Gastroesophageal sphincter (tissue), 4 donors: Measurements from ENCODE around the gene LRRC3C. TPM values are rescaled to one million over a fixed set of nuclear protein-coding genes. Genes with fewer than 3 reads are reported as not detected.

Experiments
- ATAC-seq: fragments of 150-250 bp; one replicate; pipeline ENCODE4 v1.9.1; 2016; ENCODE audit warnings: mild to moderate bottlenecking, moderate library complexity
- H3K27ac ChIP-seq, 4 donors: fragments of 200-600 bp; sonication (generic) in 3 of 4; 1 replicate in 3 of 4; 2 replicates in 1 of 4; pipeline ENCODE4 v1.5.1; 2016 to 2019
- H3K27me3 ChIP-seq: fragments of 200-600 bp; sonication (generic); one replicate; pipeline ENCODE4 v1.5.1; 2019
- H3K36me3 ChIP-seq, 2 donors: fragments of 200-600 bp; sonication (generic); one replicate each; pipeline ENCODE4 v1.5.1; 2019; ENCODE audit warnings: control low read depth in 1 of 2
- H3K4me1 ChIP-seq, 3 donors: fragments of 200-600 bp; sonication (generic); 1 replicate in 2 of 3; 2 replicates in 1 of 3; pipeline ENCODE4 v1.5.1; 2016 to 2019; ENCODE audit warnings: control low read depth in 2 of 3
- H3K4me3 ChIP-seq, 2 donors: fragments of 200-600 bp; sonication (generic); one replicate each; pipeline ENCODE4 v1.5.1; 2019; ENCODE audit warnings: mild to moderate bottlenecking in 1 of 2, moderate library complexity in 1 of 2
- H3K9me3 ChIP-seq, 3 donors: fragments of 200-600 bp; sonication (generic); one replicate each; pipeline ENCODE4 v1.5.1; 2017 to 2019; ENCODE audit warnings: control low read depth in 2 of 3
- EP300 ChIP-seq: sonication (generic); formaldehyde crosslinking; IDR thresholded peaks from one replicate; pipeline ENCODE4 v1.6.1; 2017; ENCODE audit warnings: antibody characterized with exemption, mild to moderate bottlenecking
- POLR2A ChIP-seq, 2 donors: fragments of 450-650 bp; IDR thresholded peaks; one replicate each; pipeline ENCODE4 v1.6.1; 2017; ENCODE audit warnings: antibody characterized with exemption in 2 of 2, mild to moderate bottlenecking in 2 of 2, moderate library complexity in 1 of 2
- POLR2AphosphoS5 ChIP-seq: sonication (generic); formaldehyde crosslinking; IDR thresholded peaks from one replicate; pipeline ENCODE4 v1.6.1; 2017; ENCODE audit warnings: antibody characterized with exemption
- WGBS, 2 donors: methylation state at CpG; one replicate each; pipeline ENCODE4 v1.1.5; 2018; ENCODE audit warnings: low coverage in 1 of 2; 5-methylcytosine and 5-hydroxymethylcytosine counted together
- total RNA-seq, 4 donors: library from RNA; depleted of rRNA; stranded (reverse); fragments of >200 nt; gene quantifications; one replicate each; pipeline ENCODE4 v1.1.0, GENCODE V29; 2016
- TF ChIP-seq, protein P1 (sequence below), 4 experiments: fragments of 200-600 bp in 2 of 4; fragments of 450-650 bp in 2 of 4; sonication (generic) in 1 of 4; IDR thresholded peaks; one replicate each; pipeline ENCODE4 v1.5.1; 2017 to 2019; ENCODE audit warnings: antibody characterized with exemption in 4 of 4, mild to moderate bottlenecking in 2 of 4, moderate library complexity in 2 of 4

The LRRC3C gene
- total RNA-seq, 4 donors from 2014 or later = 1.1 TPM; not detected in 3

DNA sequence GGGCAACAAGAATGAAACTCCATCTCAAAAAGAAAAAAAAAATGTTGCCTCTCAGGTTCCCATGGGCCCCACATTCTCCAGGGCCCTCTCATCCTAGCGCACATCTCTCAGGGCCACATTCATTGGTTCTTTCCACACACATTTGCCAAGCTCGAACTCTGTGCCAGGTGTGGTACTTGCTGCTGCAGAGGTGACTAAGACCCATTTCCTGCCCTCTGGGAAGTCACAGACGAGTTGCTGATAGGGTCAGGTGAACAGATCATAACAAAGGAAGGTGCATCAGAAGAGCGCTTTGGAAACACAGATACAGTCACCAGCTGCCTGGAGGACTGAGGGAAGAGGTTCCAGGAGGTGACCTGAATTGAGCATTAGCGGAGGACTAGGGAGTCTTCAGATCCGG, 36.3 kb downstream of the LRRC3C start:
- TF ChIP-seq POLR2A (IDR thresholded peaks at IDR 0.05) = no peak
- TF ChIP-seq EP300 = no peak
- TF ChIP-seq, protein P1, sequence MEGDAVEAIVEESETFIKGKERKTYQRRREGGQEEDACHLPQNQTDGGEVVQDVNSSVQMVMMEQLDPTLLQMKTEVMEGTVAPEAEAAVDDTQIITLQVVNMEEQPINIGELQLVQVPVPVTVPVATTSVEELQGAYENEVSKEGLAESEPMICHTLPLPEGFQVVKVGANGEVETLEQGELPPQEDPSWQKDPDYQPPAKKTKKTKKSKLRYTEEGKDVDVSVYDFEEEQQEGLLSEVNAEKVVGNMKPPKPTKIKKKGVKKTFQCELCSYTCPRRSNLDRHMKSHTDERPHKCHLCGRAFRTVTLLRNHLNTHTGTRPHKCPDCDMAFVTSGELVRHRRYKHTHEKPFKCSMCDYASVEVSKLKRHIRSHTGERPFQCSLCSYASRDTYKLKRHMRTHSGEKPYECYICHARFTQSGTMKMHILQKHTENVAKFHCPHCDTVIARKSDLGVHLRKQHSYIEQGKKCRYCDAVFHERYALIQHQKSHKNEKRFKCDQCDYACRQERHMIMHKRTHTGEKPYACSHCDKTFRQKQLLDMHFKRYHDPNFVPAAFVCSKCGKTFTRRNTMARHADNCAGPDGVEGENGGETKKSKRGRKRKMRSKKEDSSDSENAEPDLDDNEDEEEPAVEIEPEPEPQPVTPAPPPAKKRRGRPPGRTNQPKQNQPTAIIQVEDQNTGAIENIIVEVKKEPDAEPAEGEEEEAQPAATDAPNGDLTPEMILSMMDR (IDR thresholded peaks at IDR 0.05) = no peak
- no peak for TF ChIP-seq POLR2AphosphoS5
- Histone ChIP-seq H3K9me3 (no peaks in the 10 kb centered on the region), H3K4me1 (peaks cover 0 to 6% (median 0%) of the 10 kb centered on the region in 3 donors), H3K4me3 (no peak overlapping the region), H3K27me3 (peaks cover 38% of the 10 kb centered on the region), H3K36me3 (no peaks in the 10 kb centered on the region), H3K27ac (no peak overlapping the region)
- 71 to 79% methylated on average over 2 to 5 of the region's 6 CpGs for WGBS, 2 donors
- ATAC-seq = no peak

DNA sequence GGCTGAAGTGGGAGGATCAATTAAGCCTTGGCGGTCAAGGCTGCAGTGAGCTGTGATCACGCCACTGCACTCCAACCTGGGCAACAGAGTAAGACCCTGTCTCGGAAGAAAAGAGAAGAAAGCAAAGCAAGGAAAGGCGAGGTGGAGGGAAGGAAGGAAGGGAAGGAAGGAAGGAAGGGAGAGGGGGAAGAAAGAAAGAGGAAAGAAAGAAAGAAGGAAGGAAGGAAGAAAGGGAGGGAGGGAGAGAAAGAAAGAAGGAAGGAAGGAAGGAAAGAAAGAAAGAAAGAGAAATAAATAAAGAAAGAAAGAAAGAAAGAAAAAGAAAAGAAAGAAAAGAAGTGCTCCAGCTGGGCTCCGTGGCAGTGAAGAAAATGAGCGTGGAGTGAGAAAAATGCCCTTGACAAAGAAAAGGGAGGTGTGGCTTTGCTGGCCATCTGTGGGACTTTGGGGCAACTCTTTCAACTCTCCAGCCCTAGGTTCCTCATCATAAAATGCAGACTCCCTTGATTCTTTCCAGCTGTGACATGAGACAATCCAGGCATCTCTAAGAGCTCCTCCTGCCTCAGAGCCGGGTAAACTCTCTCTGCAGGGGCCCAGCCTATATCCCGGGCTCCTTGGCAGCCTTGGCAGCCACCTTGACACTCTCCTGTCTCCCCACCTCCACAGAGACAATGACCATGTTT, 37.6 kb downstream of the LRRC3C start:
- ATAC-seq = no peak
- no peak for TF ChIP-seq POLR2A (IDR thresholded peaks at IDR 0.05)
- no peak for TF ChIP-seq EP300
- no peak for TF ChIP-seq POLR2AphosphoS5
- TF ChIP-seq, protein P1 (IDR thresholded peaks at IDR 0.05) = no peak
- Histone ChIP-seq H3K27me3 (peaks cover 51% of the 10 kb centered on the region), H3K4me3 (no peak overlapping the region), H3K4me1 (no peaks in the 10 kb centered on the region), H3K27ac (no peak overlapping the region), H3K36me3 (no peaks in the 10 kb centered on the region), H3K9me3 (no peaks in the 10 kb centered on the region)
- 42 to 57% methylated on average over 2 to 7 of the region's 8 CpGs for WGBS, 2 donors

GRCh38 chr17:39966771-39967170, 39.2 kb downstream of the LRRC3C start:
- TF ChIP-seq EP300 = no peak
- no peak for TF ChIP-seq POLR2A (IDR thresholded peaks at IDR 0.05)
- TF ChIP-seq, protein P1 (IDR thresholded peaks at IDR 0.05) = no peak
- no peak for TF ChIP-seq POLR2AphosphoS5
- H3K36me3 ChIP-seq = no peaks in the 10 kb centered on the region

GRCh38 chr17:39968761-39969160, 41.2 kb downstream of the LRRC3C start:
- ATAC-seq = no peak
- Histone ChIP-seq H3K27me3 (peaks cover 61% of the 10 kb centered on the region), H3K4me3 (no peak overlapping the region), H3K27ac (no peak overlapping the region), H3K9me3 (no peaks in the 10 kb centered on the region), H3K4me1 (no peaks in the 10 kb centered on the region), H3K36me3 (no peaks in the 10 kb centered on the region)
- WGBS, 2 donors = 79 to 90% methylated on average over 1 to 2 of the region's 2 CpGs
- no peak for TF ChIP-seq POLR2AphosphoS5
- TF ChIP-seq, protein P1 (IDR thresholded peaks at IDR 0.05) = no peak
- no peak for TF ChIP-seq EP300
- TF ChIP-seq POLR2A (IDR thresholded peaks at IDR 0.05) = no peak

More at GRCh38 chr17:39966771-39967170, 39.2 kb downstream of the LRRC3C start:
- 88% methylated on average over 4 of the region's 6 CpGs; no CpG with 5 or more reads in 1 of the 2 donors for WGBS, 2 donors
- Histone ChIP-seq H3K27me3 (peaks cover 64% of the 10 kb centered on the region), H3K27ac (no peak overlapping the region), H3K4me1 (no peaks in the 10 kb centered on the region), H3K9me3 (no peaks in the 10 kb centered on the region), H3K4me3 (no peak overlapping the region)
- no peak for ATAC-seq

GRCh38 chr17:39969375-39969774, 41.8 kb downstream of the LRRC3C start:
- Histone ChIP-seq H3K4me3 (no peak overlapping the region), H3K36me3 (no peaks in the 10 kb centered on the region), H3K27ac (no peak overlapping the region), H3K9me3 (no peaks in the 10 kb centered on the region), H3K4me1 (no peaks in the 10 kb centered on the region), H3K27me3 (peaks cover 63% of the 10 kb centered on the region)
- TF ChIP-seq, protein P1 (IDR thresholded peaks at IDR 0.05) = no peak
- TF ChIP-seq EP300 = no peak
- no peak for TF ChIP-seq POLR2A (IDR thresholded peaks at IDR 0.05)
- TF ChIP-seq POLR2AphosphoS5 = no peak
- WGBS, 2 donors = 79 to 88% methylated on average over 6 of the region's 6 CpGs
- ATAC-seq = no peak
